NB4 (cell line): ENCODE results near the gene PLCXD1.

ENCODE experiments used
- POLR2A ChIP-seq: IDR thresholded peaks from 2 replicates; pipeline ENCODE4 v1.6.1; 2011; ENCODE audit warnings: mild to moderate bottlenecking; ENCODE audit not compliant: insufficient read length; ENCODE audit errors: extremely low read depth
- TF ChIP-seq, protein P1 (sequence below): IDR thresholded peaks from one replicate; pipeline ENCODE4 v1.5.1; 2012; ENCODE audit warnings: low read depth, low read length
- TF ChIP-seq, protein P2 (sequence below): IDR thresholded peaks from 2 replicates; pipeline ENCODE4 v1.6.1; 2011; ENCODE audit warnings: low read depth, low read length

DNA sequence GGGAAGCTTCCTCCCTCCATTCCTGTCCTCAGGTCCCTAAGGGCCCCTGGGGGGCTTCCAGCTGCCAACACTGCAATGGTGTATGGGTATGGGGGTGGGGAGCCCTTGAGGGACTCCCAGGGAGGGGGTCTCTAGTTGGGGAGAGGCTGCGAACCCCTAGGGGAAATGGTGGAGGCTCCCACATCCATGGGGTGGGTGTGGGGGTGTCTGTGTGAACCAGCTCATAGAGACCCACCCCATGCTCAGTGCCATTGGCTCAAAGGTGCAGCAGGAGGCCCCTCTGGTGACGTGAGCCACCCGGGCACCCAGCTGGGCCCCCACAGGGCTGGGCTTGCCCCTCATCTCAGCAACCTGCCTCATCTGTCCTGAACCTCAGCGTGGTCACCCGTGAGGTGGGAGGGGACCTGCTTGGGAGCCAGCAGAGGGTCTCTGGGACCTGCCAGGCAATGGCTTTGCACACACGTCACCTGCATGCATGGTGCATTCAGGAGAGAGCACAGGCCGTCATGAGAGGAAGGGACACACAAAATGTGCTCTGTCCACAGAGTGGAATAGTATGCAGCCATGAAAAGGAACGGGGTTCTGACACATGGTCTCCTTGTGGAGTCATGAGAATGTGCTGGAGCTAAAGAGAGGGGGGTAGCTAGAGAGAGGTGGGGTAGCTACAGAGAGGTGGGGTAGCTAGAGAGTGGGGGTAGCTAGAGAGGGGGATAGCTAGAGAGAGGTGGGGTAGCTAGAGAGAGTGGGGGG lies 22.7 kb upstream of the PLCXD1 start:
- TF ChIP-seq, protein P1, sequence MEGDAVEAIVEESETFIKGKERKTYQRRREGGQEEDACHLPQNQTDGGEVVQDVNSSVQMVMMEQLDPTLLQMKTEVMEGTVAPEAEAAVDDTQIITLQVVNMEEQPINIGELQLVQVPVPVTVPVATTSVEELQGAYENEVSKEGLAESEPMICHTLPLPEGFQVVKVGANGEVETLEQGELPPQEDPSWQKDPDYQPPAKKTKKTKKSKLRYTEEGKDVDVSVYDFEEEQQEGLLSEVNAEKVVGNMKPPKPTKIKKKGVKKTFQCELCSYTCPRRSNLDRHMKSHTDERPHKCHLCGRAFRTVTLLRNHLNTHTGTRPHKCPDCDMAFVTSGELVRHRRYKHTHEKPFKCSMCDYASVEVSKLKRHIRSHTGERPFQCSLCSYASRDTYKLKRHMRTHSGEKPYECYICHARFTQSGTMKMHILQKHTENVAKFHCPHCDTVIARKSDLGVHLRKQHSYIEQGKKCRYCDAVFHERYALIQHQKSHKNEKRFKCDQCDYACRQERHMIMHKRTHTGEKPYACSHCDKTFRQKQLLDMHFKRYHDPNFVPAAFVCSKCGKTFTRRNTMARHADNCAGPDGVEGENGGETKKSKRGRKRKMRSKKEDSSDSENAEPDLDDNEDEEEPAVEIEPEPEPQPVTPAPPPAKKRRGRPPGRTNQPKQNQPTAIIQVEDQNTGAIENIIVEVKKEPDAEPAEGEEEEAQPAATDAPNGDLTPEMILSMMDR = no peak
- TF ChIP-seq, protein P2, sequence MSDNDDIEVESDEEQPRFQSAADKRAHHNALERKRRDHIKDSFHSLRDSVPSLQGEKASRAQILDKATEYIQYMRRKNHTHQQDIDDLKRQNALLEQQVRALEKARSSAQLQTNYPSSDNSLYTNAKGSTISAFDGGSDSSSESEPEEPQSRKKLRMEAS = no peak
- TF ChIP-seq POLR2A = no peak
